Activated CD4-positive, alpha-beta memory T cell treated with anti-CD3 and anti-CD28 coated beads, Interleukin-2, amount 10 ng/mL, durations not matched to agents 7 days and 5 days (primary cell): ENCODE data around the gene WLS. TPM values are rescaled to one million over a fixed set of nuclear protein-coding genes. Genes with fewer than 3 reads are reported as not detected.

Experiments used
- CTCF ChIA-PET: fragments of 350-600 bp; sonication (Branson Sonifier 250); formaldehyde crosslinking; loops from one replicate; lab custom pipeline; 2021; ENCODE audit warnings: antibody characterized with exemption, inconsistent platforms; lab: Charles Lee
- POLR2A ChIA-PET: fragments of 350-600 bp; sonication (Branson Sonifier 250); formaldehyde crosslinking; loops from one replicate; lab custom pipeline; 2021; ENCODE audit warnings: antibody characterized with exemption; lab: Charles Lee
- DNase-seq: peaks from one replicate; pipeline ENCODE4 v3.0.0-alpha.2; 2020
- H3K27ac Mint-ChIP-seq: one replicate; pipeline ENCODE4 v1.8.0; 2021; ENCODE audit warnings: mild to moderate bottlenecking, mixed read lengths
- H3K27me3 Mint-ChIP-seq: one replicate; pipeline ENCODE4 v1.8.0; 2021; ENCODE audit warnings: mixed read lengths
- H3K36me3 Mint-ChIP-seq: one replicate; pipeline ENCODE4 v1.8.0; 2021; ENCODE audit warnings: low read depth, mixed read lengths
- H3K4me1 Mint-ChIP-seq: one replicate; pipeline ENCODE4 v1.8.0; 2021; ENCODE audit warnings: mixed read lengths
- H3K4me3 Mint-ChIP-seq: one replicate; pipeline ENCODE4 v1.8.0; 2021; ENCODE audit warnings: mild to moderate bottlenecking, mixed read lengths
- H3K9me3 Mint-ChIP-seq: one replicate; pipeline ENCODE4 v1.8.0; 2021; ENCODE audit warnings: mixed read lengths
- total RNA-seq, 2 experiments: library from RNA; stranded (reverse); gene quantifications; one replicate each; pipeline ENCODE4 v1.2.3, GENCODE V29; 2021

The WLS gene
- total RNA-seq, 2 experiments from 2014 or later = not detected

GRCh38 chr1:68204977-68205630, 27.2 kb downstream of the WLS start:
- Mint-ChIP-seq H3K4me3 (no peak overlapping the region), H3K27ac (no peak overlapping the region), H3K36me3 (no peaks in the 10 kb centered on the region), H3K9me3 (no peaks in the 10 kb centered on the region), H3K4me1 (no peaks in the 10 kb centered on the region), H3K27me3 (no peaks in the 10 kb centered on the region)
- POLR2A ChIA-PET = no interaction called here
- CTCF ChIA-PET = no interaction called here
- no peak for DNase-seq

GRCh38 chr1:68202239-68202832, 30.0 kb downstream of the WLS start:
- Mint-ChIP-seq H3K4me3 (no peak overlapping the region), H3K27ac (no peak overlapping the region), H3K27me3 (no peaks in the 10 kb centered on the region), H3K36me3 (no peaks in the 10 kb centered on the region), H3K9me3 (no peaks in the 10 kb centered on the region), H3K4me1 (no peaks in the 10 kb centered on the region)
- no peak for DNase-seq
- ChIA-PET POLR2A (no interaction called here), CTCF (no interaction called here)

- Mint-ChIP-seq H3K27ac (no peak overlapping the region), H3K4me3 (no peak overlapping the region), H3K9me3 (no peaks in the 10 kb centered on the region), H3K27me3 (no peaks in the 10 kb centered on the region), H3K4me1 (no peaks in the 10 kb centered on the region), H3K36me3 (no peaks in the 10 kb centered on the region)
- ChIA-PET CTCF (no interaction called here), POLR2A (no interaction called here)
- DNase-seq = no peak
Observed at GRCh38 chr1:68201546-68202238, 30.6 kb downstream of the WLS start.

- H3K4me3 Mint-ChIP-seq = no peak overlapping the region
- H3K36me3 Mint-ChIP-seq = no peaks in the 10 kb centered on the region
- ChIA-PET POLR2A (no interaction called here), CTCF (no interaction called here)
- H3K4me1 Mint-ChIP-seq = no peaks in the 10 kb centered on the region
- no peak overlapping the region for H3K27ac Mint-ChIP-seq
- no peaks in the 10 kb centered on the region for H3K9me3 Mint-ChIP-seq
- H3K27me3 Mint-ChIP-seq = no peaks in the 10 kb centered on the region
- no peak for DNase-seq
Observed at GRCh38 chr1:68199603-68200002, 32.7 kb downstream of the WLS start.

GRCh38 chr1:68198752-68199151, 33.6 kb downstream of the WLS start:
- DNase-seq = no peak
- H3K4me1 Mint-ChIP-seq = no peaks in the 10 kb centered on the region
- no peaks in the 10 kb centered on the region for H3K9me3 Mint-ChIP-seq
- H3K27ac Mint-ChIP-seq = no peak overlapping the region
- CTCF ChIA-PET = no interaction called here
- H3K4me3 Mint-ChIP-seq = no peak overlapping the region
- H3K36me3 Mint-ChIP-seq = no peaks in the 10 kb centered on the region
- no peaks in the 10 kb centered on the region for H3K27me3 Mint-ChIP-seq
- POLR2A ChIA-PET = no interaction called here

- Mint-ChIP-seq H3K36me3 (no peaks in the 10 kb centered on the region), H3K27me3 (no peaks in the 10 kb centered on the region), H3K27ac (no peak overlapping the region), H3K9me3 (no peaks in the 10 kb centered on the region), H3K4me1 (no peaks in the 10 kb centered on the region), H3K4me3 (no peak overlapping the region)
- DNase-seq = no peak
- ChIA-PET CTCF (no interaction called here), POLR2A (no interaction called here)
Observed at GRCh38 chr1:68197891-68198290, 34.4 kb downstream of the WLS start.

GRCh38 chr1:68197461-68197860, 34.9 kb downstream of the WLS start:
- Mint-ChIP-seq H3K4me1 (no peaks in the 10 kb centered on the region), H3K27me3 (no peaks in the 10 kb centered on the region), H3K9me3 (no peaks in the 10 kb centered on the region), H3K36me3 (no peaks in the 10 kb centered on the region), H3K4me3 (no peak overlapping the region), H3K27ac (no peak overlapping the region)
- no peak for DNase-seq
- ChIA-PET POLR2A (no interaction called here), CTCF (no interaction called here)

- POLR2A ChIA-PET = no interaction called here
- DNase-seq = no peak
- no peaks in the 10 kb centered on the region for H3K27me3 Mint-ChIP-seq
- H3K9me3 Mint-ChIP-seq = no peaks in the 10 kb centered on the region
- no peaks in the 10 kb centered on the region for H3K36me3 Mint-ChIP-seq
- H3K27ac Mint-ChIP-seq = no peak overlapping the region
- no peak overlapping the region for H3K4me3 Mint-ChIP-seq
- H3K4me1 Mint-ChIP-seq = no peaks in the 10 kb centered on the region
- CTCF ChIA-PET = no interaction called here
Observed at GRCh38 chr1:68196676-68197075, 35.6 kb downstream of the WLS start.

GRCh38 chr1:68191717-68192116, 40.6 kb downstream of the WLS start:
- DNase-seq = no peak
- H3K4me3 Mint-ChIP-seq = no peak overlapping the region
- H3K9me3 Mint-ChIP-seq = no peaks in the 10 kb centered on the region
- H3K4me1 Mint-ChIP-seq = no peaks in the 10 kb centered on the region
- CTCF ChIA-PET = interaction anchor here (1.0 kb wide), 1 partner anchor 9 kb away, joined by 3 read pairs; no protein-coding TSS in a partner anchor
- H3K27ac Mint-ChIP-seq = no peak overlapping the region
- no peaks in the 10 kb centered on the region for H3K27me3 Mint-ChIP-seq
- no peaks in the 10 kb centered on the region for H3K36me3 Mint-ChIP-seq
- POLR2A ChIA-PET = no interaction called here

GRCh38 chr1:68188644-68189340, 43.5 kb downstream of the WLS start:
- POLR2A ChIA-PET = no interaction called here
- Mint-ChIP-seq H3K27me3 (no peaks in the 10 kb centered on the region), H3K4me3 (no peak overlapping the region), H3K36me3 (no peaks in the 10 kb centered on the region), H3K27ac (no peak overlapping the region), H3K4me1 (no peaks in the 10 kb centered on the region), H3K9me3 (no peaks in the 10 kb centered on the region)
- no peak for DNase-seq
- CTCF ChIA-PET = no interaction called here

- Mint-ChIP-seq H3K4me3 (no peak overlapping the region), H3K9me3 (no peaks in the 10 kb centered on the region), H3K4me1 (no peaks in the 10 kb centered on the region), H3K27me3 (no peaks in the 10 kb centered on the region), H3K27ac (no peak overlapping the region), H3K36me3 (no peaks in the 10 kb centered on the region)
- POLR2A ChIA-PET = no interaction called here
- CTCF ChIA-PET = no interaction called here
- no peak for DNase-seq
Observed at GRCh38 chr1:68188060-68188538, 44.2 kb downstream of the WLS start.

GRCh38 chr1:68185743-68186142, 46.6 kb downstream of the WLS start:
- H3K36me3 Mint-ChIP-seq = no peaks in the 10 kb centered on the region
- ChIA-PET POLR2A (interaction anchor here (0.6 kb wide), 1 partner anchor 292 kb away, joined by 3 read pairs; no protein-coding TSS in a partner anchor), CTCF (no interaction called here)
- no peak for DNase-seq
- H3K9me3 Mint-ChIP-seq = no peaks in the 10 kb centered on the region
- H3K27ac Mint-ChIP-seq = no peak overlapping the region
- no peak overlapping the region for H3K4me3 Mint-ChIP-seq
- no peaks in the 10 kb centered on the region for H3K4me1 Mint-ChIP-seq
- H3K27me3 Mint-ChIP-seq = no peaks in the 10 kb centered on the region

GRCh38 chr1:68183895-68184294, 48.4 kb downstream of the WLS start:
- DNase-seq = no peak
- POLR2A ChIA-PET = no interaction called here
- H3K9me3 Mint-ChIP-seq = no peaks in the 10 kb centered on the region
- H3K4me1 Mint-ChIP-seq = peaks cover under 1% of the 10 kb centered on the region
- CTCF ChIA-PET = no interaction called here
- H3K27me3 Mint-ChIP-seq = no peaks in the 10 kb centered on the region
- H3K27ac Mint-ChIP-seq = no peak overlapping the region
- no peaks in the 10 kb centered on the region for H3K36me3 Mint-ChIP-seq
- H3K4me3 Mint-ChIP-seq = no peak overlapping the region
